ENCODE data around the gene PDCD1LG2.

DNA sequence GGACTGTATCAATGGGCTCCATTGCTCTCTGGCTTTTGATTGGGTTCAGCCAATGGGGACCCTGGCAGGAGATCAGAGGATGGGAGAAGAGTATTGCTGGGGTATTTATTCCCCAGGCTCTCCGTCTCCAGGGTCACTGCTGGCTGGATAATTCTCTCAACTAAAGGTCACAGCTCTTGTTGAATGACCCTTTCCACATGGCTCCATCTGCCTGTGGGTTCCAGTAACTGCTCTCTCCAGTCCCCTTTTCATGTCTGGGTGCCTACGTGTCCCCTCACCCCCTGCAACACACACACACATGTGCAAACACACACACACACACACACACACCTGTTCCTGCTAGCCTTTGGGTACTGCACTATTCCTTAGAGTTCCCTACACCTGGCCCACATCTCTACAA, 64.7 kb downstream of the PDCD1LG2 start:
- TF ChIP-seq, protein P1, sequence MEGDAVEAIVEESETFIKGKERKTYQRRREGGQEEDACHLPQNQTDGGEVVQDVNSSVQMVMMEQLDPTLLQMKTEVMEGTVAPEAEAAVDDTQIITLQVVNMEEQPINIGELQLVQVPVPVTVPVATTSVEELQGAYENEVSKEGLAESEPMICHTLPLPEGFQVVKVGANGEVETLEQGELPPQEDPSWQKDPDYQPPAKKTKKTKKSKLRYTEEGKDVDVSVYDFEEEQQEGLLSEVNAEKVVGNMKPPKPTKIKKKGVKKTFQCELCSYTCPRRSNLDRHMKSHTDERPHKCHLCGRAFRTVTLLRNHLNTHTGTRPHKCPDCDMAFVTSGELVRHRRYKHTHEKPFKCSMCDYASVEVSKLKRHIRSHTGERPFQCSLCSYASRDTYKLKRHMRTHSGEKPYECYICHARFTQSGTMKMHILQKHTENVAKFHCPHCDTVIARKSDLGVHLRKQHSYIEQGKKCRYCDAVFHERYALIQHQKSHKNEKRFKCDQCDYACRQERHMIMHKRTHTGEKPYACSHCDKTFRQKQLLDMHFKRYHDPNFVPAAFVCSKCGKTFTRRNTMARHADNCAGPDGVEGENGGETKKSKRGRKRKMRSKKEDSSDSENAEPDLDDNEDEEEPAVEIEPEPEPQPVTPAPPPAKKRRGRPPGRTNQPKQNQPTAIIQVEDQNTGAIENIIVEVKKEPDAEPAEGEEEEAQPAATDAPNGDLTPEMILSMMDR (conservative IDR thresholded peaks at IDR 0.05; ENCODE audit: low read depth, low read length): no peak
- no peak for TF ChIP-seq EZH2 (IDR thresholded peaks at IDR 0.05; ENCODE audit: borderline replicate concordance, low read depth, low read length, poor library complexity, severe bottlenecking)
